ENCODE data around the gene PRDM1.
"Not testable (repeated sequence)": the region's sequence is repeated elsewhere in the genome, so short reads cannot be mapped to it uniquely, and the experiment has no call there.

PRDM1 gene

GRCh38 chr6:106136845-106137244 lies 50.7 kb downstream of the PRDM1 start:
- no peak for DNase-seq (ENCODE audit: low read depth in 2 of 2)

GRCh38 chr6:106138151-106138550 lies 52.0 kb downstream of the PRDM1 start:
- no peak for DNase-seq (ENCODE audit: low read depth in 2 of 2)

DNA sequence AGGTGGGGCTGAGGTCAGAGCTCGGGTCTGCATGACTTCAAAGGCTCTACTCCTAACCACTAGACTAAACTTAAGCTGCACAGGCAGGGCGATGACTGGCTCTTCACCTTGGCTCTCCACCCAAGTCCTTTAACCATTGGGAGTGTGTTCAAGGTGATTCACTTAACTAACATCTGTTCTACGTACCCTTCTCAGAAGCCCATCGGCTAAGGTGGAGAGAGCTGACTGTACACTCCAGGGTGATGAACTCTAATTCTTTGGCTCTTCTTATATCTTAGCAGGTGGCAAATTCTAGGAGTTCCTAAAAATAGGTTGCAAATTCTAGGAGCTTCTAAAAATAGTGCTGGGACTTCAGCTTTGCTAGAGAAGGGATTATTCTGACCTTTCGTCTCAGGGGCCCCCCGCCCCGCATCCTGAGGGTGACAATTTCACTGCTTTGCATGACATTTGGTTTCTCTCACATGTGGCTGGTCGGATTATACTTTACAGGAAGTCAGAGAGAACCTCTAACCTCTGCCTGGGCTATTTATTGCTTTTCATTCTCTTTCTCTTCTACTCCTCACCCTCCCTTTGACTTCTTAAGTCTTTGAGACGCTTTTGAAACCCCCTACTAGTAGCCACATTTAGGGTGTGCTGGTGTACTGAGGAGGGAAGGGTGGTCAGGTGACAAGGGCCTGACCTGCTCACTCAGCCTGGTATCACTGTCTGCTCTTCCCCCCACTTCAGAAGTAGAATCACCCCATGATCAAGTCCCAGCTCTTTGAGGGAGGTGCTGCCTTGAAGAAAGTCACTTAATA lies 55.5 kb downstream of the PRDM1 start:
- peak; percentile 27 to 31 for DNase-seq (ENCODE audit: low read depth in 2 of 2)

- no peak for DNase-seq (ENCODE audit: low read depth in 2 of 2)
Measured at GRCh38 chr6:106142876-106143431, 56.8 kb downstream of the PRDM1 start.

GRCh38 chr6:106143665-106144064 lies 57.5 kb downstream of the PRDM1 start:
- no peak for DNase-seq (ENCODE audit: low read depth in 2 of 2)

DNA sequence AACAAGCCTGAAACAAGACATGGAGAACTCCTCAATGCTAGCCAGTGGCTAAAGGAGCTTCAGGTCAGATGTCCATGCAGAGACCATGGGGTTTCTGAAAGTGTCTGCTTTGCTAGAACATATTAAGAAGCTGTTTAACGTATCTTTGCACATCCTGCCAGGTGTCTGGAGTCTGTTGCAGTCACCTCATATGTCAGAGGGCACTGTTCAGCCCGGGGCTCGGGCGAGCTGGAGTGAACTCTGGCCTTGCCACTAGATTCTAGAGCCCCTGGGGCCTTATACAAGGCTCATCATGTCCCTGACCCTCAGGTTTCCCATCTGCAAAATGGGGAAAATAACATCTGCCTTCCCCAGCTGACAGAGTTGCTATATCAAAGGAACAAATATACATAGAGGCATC lies 59.0 kb downstream of the PRDM1 start:
- no peak for DNase-seq (ENCODE audit: low read depth in 2 of 2)

DNA sequence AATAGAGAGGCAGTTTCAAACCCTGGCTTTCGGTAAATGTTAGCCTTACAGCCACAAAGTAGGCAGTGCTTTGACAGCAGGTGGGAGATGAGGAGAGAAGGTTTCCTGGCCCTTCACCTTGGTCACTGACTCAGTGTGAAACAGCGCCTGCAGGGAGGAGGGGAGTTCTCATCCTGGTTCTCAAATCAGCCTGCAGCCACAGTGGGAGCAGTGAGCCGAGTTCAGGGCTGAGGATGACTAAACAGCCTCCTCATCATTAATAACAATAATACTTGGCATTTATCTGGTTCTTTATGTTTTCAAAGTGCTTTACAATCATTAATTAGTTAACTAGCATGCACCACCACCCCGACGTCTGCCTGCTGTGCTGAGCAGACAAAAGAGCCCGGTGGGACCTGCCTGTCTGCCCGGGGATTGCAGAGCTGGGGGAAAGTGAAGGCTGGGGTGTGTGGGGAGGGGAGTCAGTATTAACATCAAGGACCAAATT lies 59.6 kb downstream of the PRDM1 start:
- DNase-seq (ENCODE audit: low read depth in 2 of 2), result no peak

DNA sequence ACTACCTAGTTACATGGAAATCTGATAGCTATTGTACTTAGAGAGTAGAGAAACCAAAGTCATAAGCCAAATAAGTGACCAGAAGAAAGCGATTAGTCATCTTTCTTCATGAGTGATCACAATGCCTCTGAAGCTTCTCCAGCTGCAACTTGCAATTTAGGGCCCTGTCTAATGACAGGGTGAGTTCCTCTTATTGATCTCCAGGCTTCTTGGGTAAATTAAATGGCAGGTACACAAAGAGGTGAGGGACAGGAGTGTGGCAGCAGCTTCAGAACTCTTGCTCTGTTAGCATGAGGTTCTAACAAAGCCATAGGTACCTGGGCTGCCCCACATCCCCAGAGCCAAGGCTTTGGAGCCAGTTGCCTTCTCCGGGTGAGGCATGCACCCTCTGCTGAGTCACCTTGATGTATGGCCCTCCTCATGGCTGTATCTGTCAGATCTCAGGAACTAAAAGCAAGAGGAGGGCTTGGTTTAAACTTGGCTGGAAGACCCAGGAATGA lies 60.8 kb downstream of the PRDM1 start:
- DNase-seq (ENCODE audit: low read depth in 2 of 2), result no peak

DNA sequence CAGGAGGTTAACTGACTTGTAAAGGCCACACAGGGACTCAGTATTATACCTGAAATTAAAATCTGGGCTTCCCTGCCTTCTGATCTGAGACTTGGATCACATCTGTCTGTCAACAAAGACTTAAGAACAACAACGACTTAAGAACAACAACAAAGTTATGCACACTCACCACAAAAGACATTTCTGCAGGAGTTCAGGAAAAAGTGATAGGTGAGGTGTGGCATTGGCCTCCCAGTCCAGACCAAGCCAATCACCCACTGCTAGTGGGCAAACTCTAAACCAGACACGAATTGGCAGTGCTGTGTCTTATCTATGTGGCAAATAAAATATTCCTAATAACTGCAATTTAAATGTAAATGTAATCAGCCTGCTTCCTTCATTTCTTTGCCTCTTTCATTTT lies 61.3 kb downstream of the PRDM1 start:
- no peak for DNase-seq (ENCODE audit: low read depth in 2 of 2)

GRCh38 chr6:106149472-106150069 lies 63.4 kb downstream of the PRDM1 start:
- no peak for DNase-seq (ENCODE audit: low read depth in 2 of 2)

DNA sequence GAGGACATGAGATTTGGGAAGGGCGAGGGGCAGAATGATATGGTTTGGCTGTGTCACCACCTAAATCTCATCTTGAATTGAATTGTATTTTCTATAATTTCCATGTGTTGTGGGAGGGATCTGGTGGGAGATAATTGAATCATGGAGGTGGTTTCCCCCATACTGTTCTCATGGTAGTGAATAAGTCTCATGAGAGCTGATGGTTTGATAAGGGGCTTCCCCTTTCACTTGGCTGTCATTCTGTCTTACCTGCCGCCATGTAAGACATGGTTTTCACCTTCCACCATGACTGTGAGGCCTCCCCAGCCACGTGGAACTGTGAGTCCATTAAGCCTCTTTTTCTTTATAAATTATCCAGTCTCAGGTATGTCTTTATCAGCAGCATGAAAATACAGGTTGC lies 66.3 kb downstream of the PRDM1 start:
- DNase-seq (ENCODE audit: low read depth in 2 of 2), result not testable (repeated sequence)

- no peak for DNase-seq (ENCODE audit: low read depth in 2 of 2)
Measured at GRCh38 chr6:106152952-106153351, 66.8 kb downstream of the PRDM1 start.

- DNase-seq (ENCODE audit: low read depth in 2 of 2), result no peak
Measured at GRCh38 chr6:106154326-106154725, 68.2 kb downstream of the PRDM1 start.

- no peak for DNase-seq (ENCODE audit: low read depth in 2 of 2)
Measured at GRCh38 chr6:106155219-106155830, 69.2 kb downstream of the PRDM1 start.

- DNase-seq (ENCODE audit: low read depth in 2 of 2), result no peak
Measured at GRCh38 chr6:106156413-106156812, 70.3 kb downstream of the PRDM1 start.

GRCh38 chr6:106156863-106157262 lies 70.7 kb downstream of the PRDM1 start:
- no peak for DNase-seq (ENCODE audit: low read depth in 2 of 2)

GRCh38 chr6:106158816-106159215 lies 72.7 kb downstream of the PRDM1 start:
- DNase-seq (ENCODE audit: low read depth in 2 of 2), result no peak

Measured in stimulated activated CD4-positive, alpha-beta T cell treated with anti-CD3 and anti-CD28 coated beads, Interleukin-1b, Interleukin-23, amount 100 ng/mL, for 4 hours (primary cell).